ENCODE data around the gene VOPP1. TPM values are rescaled to one million over a fixed set of nuclear protein-coding genes. Genes with fewer than 3 reads are reported as not detected.
"Not testable (repeated sequence)": the region's sequence is repeated elsewhere in the genome, so short reads cannot be mapped to it uniquely, and the experiment has no call there.

The VOPP1 gene
- total RNA-seq, 1 donor from 2014 or later, result 68.2 TPM

DNA sequence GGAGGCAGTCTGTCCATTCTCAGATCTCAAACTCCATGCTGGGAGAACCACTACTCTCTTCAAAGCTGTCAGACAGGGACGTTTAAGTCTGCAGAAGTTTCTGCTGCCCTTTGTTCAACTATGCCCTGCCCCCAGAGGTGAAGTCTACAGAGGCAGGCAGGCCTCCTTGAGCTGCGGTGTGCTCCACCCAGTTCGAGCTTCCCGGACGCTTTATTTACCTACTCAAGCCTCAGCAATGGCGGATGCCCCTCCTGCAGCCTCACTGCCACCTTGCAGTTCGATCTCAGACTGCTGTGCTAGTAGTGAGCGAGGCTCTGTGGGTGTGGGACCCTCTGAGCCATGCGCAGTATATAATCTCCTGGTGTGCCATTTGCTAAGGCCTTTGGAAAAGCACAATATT lies 10.4 kb upstream of the VOPP1 start:
- DNase-seq (ENCODE audit: low spot score), result not testable (repeated sequence)

DNA sequence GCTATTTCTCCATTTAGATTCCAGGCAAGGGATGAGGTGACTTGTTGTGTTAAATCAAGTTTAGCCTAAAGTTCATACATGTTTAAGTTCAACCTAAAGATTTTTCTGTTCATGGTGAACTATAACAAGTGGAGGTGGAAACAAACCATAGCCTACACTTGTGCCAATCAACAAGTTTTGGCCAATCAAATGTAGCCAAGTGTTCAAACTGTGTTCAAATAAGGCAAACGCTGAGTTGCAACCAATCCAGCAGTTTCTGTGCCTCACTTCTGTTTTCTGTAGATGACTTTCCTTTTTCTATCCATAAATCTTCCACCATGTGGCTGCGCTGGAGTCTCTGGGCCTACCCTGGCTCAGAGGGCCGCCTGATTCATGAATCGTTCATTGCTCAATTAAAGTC lies 4.5 kb upstream of the VOPP1 start:
- DNase-seq (ENCODE audit: low spot score), result no peak

DNA sequence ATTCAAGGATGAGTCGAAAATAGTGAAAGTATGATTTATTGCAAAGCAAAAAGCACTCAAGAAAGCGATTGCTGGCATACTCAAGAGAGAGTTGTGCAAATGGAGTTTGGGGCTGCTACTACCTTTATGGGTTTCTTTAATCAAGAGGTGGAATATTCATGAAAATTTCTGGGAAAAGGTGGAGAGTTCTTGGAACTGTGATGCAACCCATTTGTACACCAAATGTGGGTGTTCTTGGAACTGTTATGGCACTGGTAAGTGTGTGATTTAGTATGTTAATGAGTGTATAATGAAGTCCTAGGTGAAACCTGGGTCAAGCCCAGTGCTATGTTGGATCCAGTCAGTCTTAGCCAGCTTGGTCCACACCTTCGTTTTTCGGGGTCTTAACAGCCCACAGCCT lies 3.4 kb upstream of the VOPP1 start:
- no peak for DNase-seq (ENCODE audit: low spot score)

DNA sequence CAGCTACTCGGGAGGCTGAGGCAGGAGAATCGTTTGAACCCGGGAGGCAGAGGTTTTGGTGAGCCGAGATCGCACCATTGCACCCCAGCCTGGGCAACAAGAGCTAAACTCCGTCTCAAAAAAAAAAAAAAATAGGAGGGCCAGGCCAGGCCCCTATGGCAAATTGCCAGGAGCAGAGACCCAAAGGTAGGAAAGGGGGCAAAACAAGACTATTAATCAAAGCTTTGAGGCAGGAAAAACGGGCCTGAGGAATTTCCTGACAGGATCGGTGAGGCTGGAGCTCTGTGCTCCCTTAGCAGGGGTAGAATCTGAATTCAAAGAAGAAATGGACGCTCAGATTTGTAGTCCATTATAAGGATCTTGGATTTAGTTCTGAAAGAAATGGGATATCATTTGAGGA lies 2.8 kb upstream of the VOPP1 start:
- DNase-seq (ENCODE audit: low spot score), result no peak

DNA sequence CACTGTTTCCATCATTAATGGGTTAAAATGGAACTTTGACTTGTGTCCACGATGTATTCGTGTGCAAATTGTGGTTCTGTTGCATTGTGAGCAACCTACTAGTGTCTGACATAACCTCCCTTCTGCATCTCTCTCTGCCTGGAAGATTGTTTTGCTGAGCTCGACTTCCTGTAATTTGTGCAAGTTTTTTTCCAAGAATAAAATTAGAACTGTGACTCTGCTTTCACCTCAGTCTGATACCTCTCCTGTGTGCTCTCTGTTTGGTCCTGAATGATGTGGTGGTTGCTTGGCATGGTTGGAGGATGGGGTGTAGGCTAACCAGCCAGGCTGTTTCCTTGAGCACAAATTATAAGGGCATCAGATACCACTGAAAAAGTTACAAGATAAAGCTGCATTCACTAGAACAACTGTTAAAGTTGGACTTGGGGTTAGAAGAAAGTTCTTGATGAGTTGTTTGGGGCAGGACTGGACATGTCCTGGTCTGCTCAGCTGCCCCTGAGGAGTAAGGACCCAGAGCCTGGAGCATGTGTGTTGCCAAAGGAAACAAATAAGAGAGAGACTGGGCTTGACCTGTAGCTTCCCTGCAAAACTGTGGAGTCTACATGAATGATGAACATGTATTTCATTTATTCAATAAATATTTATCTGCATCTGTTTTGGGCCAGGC lies 1.9 kb upstream of the VOPP1 start:
- DNase-seq (ENCODE audit: low spot score), result no peak

DNA sequence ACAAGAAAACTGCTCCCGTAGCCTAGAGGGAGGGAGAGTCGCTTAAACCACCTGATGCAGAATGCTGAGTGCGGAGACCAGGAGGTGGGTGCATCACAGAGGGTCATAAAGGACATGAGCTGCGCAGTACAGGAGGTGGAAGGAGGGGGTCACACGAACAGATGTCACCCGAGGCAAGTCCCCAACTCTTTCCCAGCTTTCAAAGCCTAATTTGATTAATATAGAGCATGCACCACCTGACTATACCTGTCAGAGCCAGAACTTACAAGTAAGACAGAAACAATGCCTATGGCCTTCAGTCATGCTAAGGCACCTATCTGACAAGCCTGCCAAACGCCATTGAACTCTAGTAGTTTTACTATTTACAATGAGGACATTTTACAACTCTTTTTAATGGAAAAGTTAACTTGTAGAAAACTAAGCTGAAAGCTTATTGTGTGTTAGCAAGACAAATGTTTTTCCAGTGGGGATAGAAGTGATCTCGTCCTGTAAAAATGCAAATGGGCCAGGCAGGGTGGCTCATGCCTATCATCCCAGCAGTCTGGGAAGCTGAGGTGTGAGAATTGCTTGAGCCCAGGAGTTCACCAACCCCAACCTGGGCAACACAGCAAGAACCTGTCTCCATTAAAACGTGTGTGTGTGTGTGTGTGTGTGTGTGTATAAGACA lies 1.1 kb upstream of the VOPP1 start:
- DNase-seq (ENCODE audit: low spot score), result no peak

DNA sequence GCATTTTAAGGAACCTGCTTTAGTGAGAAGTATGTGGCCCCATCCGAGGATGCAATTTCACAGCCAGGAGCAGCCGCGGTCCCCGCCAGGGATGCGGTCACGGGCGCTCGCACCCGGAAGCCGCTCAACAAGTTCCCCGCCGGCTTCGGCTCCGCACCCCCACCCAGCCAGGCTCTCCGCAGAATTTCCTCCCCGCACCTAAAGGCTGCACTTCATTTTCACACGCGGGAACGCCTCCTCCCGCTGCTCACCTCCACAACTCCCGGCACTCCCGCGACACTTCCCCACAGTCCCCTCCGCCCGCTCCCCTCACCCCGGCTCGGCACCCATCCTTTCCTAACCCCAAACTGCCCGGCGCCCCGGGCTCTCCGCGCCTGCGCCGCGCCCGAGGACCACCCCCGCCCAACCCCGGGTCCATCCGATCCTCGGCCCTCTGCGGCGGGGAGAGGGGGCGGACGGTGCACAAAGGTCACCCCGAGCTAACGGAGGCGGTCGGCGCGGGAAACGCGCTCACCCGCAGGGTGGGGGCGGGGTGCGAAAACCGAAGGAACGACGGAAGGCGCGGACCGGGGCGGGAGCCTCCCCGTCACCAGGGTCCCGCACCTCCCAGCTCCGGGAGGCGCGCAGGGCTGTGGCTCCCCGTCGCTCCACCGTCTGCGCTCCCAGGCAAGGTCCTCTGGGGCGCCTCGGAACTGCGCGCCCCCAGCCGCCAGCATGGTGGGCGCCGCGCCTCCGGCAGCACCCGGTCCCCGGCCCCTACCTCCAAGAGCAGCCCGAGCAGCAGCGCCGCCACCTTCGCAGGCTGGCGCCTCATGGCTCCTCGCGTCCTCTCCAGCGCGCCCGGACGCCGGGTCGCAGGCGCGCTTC lies 558 bp downstream of the VOPP1 start:
- DNase-seq (ENCODE audit: low spot score), result peak; percentile 43

DNA sequence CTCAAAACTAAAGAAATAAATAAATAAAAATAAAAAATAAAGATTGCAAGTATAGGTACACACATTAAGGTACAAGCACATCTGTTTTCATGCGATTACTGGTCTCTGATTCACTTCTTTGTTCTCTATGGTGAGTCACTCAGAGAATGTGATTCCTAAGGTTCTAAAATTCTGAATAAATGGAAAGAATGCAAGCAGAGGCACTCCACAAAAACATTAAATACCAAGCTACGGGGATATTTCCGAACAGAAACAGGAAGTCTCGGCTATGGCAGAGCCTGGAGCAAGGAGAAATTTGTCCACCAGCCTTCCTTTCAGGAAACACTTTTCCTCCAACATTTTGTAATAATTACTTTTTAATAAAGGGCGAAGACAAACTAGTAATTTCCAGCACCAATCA lies 1.4 kb downstream of the VOPP1 start:
- DNase-seq (ENCODE audit: low spot score), result no peak

DNA sequence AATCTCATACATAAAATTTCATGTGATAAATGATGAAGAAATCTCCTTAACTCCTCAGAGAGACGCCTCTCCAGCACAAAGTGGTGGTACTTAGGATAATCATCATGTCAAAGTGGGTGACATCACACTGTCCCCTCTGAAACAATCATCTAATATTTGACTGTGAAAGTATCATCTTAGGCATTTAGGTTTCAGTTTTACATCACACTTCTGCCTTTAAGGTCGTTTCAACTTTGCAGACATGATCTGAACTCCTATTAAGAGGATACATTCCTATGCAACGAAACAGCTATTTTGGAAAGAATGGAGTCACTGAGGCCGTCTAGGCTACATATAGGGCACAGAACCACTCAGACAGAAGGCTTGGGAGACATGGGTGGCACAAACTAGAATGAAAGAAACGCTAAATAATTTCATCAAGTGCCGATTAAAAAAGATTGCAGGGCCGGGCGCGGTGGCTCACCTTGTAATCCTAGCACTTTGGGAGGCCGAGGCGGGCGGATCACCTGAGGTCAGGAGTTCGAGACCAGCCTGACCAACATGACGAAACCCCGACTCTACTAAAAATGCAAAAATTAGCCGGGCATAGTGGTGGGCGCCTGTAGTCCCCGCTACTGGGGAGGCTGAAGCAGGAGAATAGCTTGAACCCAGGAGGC lies 2.0 kb downstream of the VOPP1 start:
- no peak for DNase-seq (ENCODE audit: low spot score)

DNA sequence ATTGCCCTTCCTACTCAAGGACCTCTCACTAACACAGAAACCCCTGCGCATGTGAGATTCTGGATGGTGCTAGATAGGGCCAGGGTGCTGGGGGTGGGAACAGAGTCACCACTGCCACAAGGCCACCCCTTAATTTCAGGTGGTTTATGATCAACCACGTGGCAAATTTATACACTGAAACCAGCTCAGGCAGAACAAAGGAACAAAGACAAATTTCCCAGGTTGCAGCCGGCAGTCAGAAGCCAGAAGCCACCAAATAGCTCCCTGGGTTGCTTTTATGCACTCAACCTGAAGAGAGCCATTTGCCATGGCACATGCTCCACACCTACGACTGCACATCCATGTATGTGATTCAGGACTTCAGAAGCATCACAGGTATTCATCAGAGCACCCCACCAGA lies 2.5 kb downstream of the VOPP1 start:
- DNase-seq (ENCODE audit: low spot score), result no peak

DNA sequence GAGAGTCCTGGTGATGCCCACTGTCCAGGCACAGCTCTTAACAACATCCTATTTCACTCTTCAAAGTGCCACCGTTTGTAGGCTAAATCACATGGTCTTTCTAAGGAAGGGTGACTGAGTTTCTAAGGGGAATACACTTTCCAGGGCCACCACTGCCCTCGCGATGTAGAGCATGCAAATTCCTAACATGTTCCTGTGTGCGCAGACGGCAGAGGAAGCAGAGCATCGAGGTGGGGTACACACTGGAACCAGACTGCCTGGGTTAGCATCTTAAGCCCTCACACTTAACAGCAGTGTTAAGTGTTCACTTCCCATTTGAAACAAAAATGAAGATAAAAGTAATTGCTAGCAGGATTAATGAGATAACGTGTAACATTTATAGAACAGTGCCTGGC lies 3.0 kb downstream of the VOPP1 start:
- DNase-seq (ENCODE audit: low spot score), result no peak

DNA sequence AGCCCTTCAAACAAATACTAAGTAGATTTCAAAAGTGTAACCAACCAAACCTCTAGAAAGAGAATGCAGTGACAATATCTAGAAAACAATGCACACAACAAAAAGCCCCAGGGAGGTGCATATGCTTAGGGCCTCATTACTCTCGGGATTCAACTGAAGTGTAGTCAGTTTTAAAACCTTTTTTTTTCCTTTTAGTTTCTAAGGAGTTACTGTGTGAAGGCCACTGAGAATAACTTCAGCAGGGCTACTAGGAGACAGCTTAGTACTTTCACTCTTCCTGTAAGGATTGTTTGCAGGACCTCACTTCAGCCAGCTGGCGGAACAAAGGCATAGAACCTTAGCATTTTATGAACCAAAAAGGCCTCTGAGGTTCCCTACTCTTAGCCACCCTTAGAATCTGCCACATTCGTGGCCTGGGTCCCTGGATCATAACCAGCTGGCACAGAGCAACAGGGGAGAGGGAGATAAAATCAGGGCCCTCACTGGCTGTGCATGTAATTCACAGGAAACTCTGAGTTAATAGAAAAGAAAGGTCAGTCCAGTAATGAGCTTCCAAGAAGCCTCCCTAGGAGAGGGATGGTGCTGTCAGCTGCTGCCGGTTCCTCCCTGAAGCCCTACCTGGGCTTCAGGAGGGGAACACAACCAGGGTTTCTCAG lies 3.6 kb downstream of the VOPP1 start:
- DNase-seq (ENCODE audit: low spot score), result no peak

DNA sequence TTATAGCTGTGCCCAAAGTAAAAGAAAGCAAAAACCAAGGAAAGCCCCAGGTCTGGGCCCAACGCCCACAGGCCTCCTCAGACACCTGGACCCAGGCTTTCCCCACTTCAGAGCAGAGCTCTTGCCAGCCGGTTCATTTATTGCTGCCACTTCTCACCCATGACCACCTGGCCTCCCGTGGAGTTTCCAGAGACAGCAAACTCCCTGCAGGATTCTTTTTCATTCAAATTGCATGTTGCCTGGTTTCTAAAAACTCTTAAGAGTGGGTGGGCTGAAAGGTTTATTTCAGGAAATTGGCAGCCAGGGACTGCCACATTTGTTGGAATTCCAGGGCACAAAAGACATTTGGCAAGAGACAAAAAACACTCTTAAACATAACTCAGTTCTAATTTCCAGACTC lies 4.7 kb downstream of the VOPP1 start:
- DNase-seq (ENCODE audit: low spot score), result no peak

DNA sequence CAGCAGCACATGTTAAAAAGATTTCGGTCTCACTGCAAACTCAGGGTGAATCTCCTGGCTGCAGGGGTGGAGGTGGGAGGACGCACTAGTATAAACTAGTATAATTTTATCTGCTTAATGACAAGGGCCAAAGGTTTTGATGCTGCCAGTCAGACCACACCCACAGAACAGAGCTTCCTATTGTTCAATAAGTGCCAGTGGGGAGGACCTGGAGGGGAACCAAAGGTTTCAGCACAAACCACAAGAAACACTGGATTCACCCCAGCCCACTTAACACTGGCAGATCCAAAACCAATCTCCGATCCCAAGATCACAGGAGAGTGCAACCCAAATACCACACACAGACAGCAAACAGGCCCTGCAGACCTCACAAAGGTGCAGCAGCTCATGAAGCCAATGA lies 6.6 kb downstream of the VOPP1 start:
- no peak for DNase-seq (ENCODE audit: low spot score)

DNA sequence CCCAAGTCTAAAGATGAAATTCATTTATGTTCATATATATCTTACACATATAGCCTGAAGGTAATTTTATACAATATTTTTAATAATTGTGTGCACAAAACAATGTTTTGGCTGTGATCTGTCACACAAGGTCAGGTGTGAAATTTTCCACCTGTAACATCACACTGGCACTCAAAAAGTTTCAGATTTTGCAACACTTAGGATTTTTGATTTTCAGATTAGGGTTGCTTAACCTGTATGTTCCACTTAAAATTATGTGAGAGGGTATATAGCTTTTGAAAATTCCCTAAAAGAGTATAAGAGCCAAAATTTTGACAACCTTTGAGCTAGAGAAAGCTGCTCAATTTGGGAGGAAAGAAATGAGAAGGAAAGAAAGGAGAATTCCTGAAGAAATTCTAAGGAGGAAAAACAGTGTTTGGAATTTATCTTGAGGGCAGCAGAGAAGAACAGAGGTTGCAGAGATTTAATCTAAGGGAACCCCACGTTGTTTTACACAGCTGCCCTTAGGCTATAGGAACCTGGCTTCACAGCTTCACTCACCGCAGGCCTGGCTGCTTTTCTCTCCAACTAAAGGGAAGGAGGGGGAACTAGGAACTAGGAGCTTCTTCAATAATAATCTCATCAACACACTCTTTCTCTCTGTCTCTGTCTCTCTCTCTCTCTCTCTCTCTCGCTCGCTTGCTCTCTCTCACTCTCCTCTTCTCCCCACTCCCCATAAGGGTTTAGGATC lies 8.5 kb downstream of the VOPP1 start:
- no peak for DNase-seq (ENCODE audit: low spot score)

DNA sequence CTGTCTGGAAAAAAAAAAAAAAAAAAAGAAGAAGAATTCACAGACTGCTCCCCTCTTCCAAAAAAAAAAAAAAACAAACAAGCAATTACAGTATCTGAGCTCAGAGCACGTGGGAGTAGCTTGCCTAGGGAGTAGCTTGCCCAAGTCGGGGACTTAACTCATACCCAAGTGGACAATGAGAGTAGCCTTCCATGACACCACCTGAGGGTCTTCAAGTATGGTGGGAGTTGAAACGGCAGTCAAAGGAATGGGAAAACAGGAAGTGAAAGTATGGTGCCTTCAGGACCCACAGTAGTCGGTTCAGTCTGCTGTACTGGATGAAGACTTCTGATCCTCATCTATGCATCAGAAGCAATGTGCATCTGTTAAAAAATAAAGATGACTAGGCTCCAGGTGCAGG lies 10.6 kb downstream of the VOPP1 start:
- DNase-seq (ENCODE audit: low spot score), result no peak

DNA sequence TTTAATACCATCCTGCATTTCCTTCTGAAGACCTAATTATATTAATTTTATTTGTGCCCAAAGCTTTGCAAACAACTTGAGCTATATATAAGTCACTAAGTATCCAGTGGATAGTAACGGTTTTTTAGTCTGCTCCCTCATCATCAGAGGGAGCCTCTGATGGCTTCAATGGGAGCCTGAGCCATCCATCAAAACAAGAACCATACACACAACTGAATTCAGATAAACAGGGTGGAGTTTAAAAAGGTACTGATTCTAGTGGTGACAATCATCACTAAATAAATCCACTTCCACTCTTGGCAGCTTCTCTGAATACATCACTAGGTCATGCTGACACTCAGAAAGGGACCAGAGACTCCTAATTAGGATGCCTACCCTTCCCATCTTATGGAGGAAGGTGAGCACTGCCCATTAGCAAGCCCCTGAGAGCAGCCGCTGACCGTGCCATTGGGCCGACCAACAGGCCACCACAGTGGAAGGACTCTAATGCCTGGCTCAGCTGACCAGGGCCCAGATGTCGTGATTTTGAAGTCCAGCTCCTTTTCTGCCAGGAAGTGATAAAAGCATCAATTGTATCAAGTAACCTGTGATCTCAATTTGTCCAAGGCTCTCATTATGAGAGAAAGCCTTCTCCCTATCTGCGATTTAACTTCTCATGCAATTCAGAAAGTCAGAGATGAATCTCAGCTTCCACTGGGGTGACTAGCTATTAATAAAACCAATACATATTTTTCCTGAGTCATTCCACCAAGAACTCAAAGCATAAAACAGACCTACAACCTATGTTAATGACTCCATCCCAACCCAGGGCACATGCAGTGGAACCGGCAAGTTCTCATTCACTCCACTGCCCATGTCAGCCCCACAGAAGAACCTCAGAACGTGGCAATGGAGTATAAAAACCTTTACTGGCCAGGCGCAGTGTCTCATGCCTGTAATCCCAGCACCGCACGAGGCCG lies 13.1 kb downstream of the VOPP1 start:
- DNase-seq (ENCODE audit: low spot score), result no peak

DNA sequence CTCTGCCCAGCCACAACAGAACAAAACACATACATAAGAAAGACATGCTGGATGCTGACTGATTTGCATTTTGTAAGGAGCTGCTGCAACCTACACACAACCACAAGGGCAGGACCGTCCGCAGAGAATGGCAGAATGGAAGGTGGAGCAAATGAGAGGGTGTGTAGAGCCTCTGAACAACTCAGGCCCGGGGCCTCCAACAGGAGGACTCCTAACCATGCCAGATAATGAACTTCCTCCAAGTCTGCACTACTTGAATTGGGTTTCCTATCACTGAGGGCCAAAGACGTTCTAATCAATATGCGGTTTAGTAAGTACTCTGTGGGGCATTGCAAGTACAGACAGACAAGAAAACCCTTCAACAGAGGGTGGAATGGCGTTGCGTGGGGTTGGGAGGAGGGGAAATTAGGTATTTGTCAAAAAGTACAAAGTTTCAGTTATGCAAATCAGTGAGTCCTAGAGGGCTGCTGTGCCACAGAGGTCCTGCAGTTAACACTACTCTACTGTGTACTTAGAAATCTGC lies 14.6 kb downstream of the VOPP1 start:
- no peak for DNase-seq (ENCODE audit: low spot score)

DNA sequence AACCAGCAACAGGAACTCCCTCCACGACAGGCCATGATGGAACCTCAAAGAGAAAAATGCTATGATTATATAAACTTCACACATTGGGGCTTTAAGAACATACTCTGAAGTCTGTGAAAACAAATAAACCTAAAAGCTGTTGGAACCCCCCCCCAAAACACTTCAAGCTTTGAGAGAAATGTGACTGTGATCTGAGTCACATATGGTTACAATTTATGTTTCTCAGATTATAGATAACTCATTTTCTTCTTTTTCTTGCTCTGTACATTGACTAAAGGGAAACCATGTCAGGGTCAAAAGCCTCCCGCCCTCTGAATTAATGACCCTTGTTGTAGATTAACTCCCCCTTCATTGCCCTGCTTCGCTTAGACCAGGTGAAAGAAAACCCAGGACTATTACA lies 15.8 kb downstream of the VOPP1 start:
- no peak for DNase-seq (ENCODE audit: low spot score)

DNA sequence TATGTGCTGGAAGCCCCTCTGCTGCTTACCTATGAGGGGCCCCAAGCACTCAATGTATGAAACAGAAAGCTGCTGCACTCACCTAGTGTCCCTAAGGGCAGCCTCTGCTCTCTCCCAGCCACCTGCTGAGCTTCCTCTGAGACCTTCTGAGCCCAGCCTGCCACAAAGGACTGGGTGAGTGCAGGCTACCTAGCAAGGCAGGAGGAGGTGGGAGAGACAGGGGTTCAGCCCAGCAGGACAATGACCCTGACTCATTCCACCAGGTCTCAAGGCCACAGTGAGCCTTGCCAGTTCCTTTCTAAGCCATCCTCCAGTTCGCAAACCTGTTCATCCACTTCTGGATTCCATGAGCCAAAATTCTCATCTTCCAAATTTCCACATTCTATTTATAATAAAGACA lies 16.3 kb downstream of the VOPP1 start:
- no peak for DNase-seq (ENCODE audit: low spot score)
